Kidney epithelial cell (primary cell): ENCODE data around the gene NHLH2. TPM values are rescaled to one million over a fixed set of nuclear protein-coding genes. Genes with fewer than 3 reads are reported as not detected.

Experiments
- DNase-seq: peaks from one replicate; pipeline ENCODE4 v3.0.0-alpha.2; 2010; ENCODE audit warnings: low read depth
- H3K27me3 ChIP-seq: 2 replicates; pipeline ENCODE4 v1.6.0; 2011; ENCODE audit warnings: low read length; ENCODE audit not compliant: control insufficient read depth, insufficient read depth
- H3K36me3 ChIP-seq: 2 replicates; pipeline ENCODE4 v1.5.1; 2011; ENCODE audit warnings: low read length; ENCODE audit not compliant: control insufficient read depth, insufficient read depth
- H3K4me3 ChIP-seq: 2 replicates; pipeline ENCODE4 v1.5.1; 2011; ENCODE audit warnings: low read depth, mild to moderate bottlenecking, control low read depth, low read length
- total RNA-seq: library from RNA; depleted of rRNA; stranded (reverse); fragments of >200 nt; gene quantifications from 2 replicates; pipeline ENCODE4 v1.2.3, GENCODE V29; 2015
- TF ChIP-seq, protein P1 (sequence below): IDR thresholded peaks from 2 replicates; pipeline ENCODE4 v1.5.1; 2011; ENCODE audit warnings: mild to moderate bottlenecking, moderate library complexity, low read length, control low read depth, inconsistent platforms; ENCODE audit not compliant: insufficient read depth, poor library complexity, severe bottlenecking

Gene NHLH2
- total RNA-seq, 1 donor from 2014 or later: 0.38 TPM

DNA sequence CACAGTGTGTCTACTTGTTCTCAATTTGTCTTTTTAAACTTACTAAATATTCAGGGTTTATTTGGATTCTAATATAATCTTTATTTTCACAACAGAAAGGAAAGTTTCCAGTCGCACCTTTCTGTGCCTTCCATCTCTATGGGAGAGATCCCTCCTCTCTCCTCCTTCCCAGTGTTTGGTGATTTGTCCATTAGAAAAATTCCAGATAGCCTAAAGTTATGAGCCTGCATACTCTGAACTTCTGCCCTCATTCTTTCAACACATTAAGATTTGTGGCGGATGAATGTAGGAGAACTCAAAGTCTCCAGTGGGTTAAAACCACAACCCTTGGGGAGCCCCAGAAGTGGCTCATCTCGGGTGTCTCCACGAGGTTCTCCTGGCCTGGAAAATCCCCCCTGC lies 3.6 kb downstream of the NHLH2 start:
- Histone ChIP-seq H3K27me3 (peaks cover 47% of the 10 kb centered on the region), H3K36me3 (no peaks in the 10 kb centered on the region), H3K4me3 (no peak overlapping the region)
- TF ChIP-seq, protein P1, sequence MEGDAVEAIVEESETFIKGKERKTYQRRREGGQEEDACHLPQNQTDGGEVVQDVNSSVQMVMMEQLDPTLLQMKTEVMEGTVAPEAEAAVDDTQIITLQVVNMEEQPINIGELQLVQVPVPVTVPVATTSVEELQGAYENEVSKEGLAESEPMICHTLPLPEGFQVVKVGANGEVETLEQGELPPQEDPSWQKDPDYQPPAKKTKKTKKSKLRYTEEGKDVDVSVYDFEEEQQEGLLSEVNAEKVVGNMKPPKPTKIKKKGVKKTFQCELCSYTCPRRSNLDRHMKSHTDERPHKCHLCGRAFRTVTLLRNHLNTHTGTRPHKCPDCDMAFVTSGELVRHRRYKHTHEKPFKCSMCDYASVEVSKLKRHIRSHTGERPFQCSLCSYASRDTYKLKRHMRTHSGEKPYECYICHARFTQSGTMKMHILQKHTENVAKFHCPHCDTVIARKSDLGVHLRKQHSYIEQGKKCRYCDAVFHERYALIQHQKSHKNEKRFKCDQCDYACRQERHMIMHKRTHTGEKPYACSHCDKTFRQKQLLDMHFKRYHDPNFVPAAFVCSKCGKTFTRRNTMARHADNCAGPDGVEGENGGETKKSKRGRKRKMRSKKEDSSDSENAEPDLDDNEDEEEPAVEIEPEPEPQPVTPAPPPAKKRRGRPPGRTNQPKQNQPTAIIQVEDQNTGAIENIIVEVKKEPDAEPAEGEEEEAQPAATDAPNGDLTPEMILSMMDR: no peak
- no peak for DNase-seq

DNA sequence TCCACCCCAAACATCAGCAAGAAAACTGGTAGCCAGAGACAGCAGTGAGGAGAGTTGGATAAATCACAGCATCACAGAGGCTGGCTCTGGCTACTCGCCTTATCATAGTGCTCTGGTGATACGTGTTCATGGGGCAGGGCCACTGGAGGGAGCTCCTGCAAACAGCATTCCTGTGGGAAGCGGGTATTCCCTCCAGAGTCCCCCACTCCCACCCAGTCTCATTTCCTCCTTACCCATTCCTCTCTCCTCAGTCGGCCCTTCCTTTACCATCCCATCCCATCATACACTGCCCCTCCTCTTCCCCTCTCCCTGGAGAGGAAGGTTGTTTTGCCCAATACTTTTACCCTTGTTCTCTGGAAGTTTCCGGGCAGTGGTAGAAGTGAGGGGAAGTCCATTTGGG lies 7.1 kb downstream of the NHLH2 start:
- TF ChIP-seq, protein P1: no peak
- H3K36me3 ChIP-seq: no peaks in the 10 kb centered on the region
- no peak for DNase-seq
- H3K4me3 ChIP-seq: no peak overlapping the region
- H3K27me3 ChIP-seq: peaks cover 22% of the 10 kb centered on the region

DNA sequence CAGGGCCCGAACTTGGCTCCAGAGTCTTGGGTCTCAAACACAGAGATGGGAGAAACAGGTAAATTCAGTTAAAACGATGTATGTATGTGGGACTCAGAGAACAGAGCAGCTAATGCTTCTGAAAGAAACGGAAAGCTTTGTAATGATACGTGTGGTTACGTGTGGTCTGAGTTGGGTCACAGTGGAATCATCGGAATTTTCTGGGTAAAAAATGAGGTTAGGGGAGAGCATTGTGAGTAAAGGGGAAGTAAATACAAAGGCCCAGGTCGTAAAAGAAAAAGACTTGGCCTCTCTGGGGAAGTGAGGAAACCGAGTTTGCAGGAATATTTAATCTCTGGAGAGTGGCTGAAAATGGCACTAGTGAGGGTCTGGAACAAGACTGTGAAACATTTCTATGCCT lies 8.3 kb downstream of the NHLH2 start:
- TF ChIP-seq, protein P1: no peak
- H3K36me3 ChIP-seq: no peaks in the 10 kb centered on the region
- H3K27me3 ChIP-seq: peaks cover 18% of the 10 kb centered on the region
- no peak overlapping the region for H3K4me3 ChIP-seq
- DNase-seq: no peak

DNA sequence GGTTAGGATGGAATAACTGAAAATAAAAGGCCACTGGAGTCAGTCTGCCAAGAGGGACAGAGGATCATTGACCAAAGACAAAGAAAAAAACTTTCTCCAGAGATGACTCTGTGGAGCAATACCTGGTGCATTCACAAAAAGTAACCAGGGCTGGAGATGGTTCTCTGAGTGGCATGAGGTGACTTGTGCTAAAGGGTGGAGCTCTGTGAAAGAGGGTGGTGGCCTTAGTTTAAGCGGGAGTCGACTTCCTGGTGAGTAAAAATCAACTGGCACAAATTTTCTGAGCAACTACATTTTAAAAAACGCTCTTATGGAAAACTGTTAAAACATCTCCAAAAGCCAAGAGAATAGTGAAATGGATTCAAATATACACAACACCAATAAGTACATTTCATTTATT lies 10.0 kb downstream of the NHLH2 start:
- TF ChIP-seq, protein P1: no peak
- no peaks in the 10 kb centered on the region for H3K36me3 ChIP-seq
- no peak overlapping the region for H3K4me3 ChIP-seq
- peaks cover 20% of the 10 kb centered on the region for H3K27me3 ChIP-seq
- DNase-seq: no peak

DNA sequence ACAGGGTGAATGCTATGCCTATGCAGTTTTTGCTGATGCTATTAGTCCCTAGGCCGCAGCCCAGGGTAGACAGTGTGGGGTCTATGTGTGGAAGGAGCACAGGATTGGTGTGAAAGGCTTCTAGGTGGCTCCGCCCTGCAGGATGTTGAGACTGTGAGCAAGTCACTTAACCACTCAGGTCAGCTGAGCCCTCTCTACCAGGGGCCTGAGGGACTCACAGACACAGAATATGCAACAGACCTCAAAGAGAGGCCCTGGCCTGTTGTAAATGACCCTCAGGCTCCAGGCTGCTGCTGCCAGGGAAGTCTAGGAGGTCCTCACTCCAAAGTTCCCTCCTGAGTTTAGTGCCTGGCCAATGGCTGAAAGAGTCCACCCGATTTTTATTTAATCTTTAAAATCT lies 11.0 kb downstream of the NHLH2 start:
- Histone ChIP-seq H3K36me3 (no peaks in the 10 kb centered on the region), H3K4me3 (no peak overlapping the region), H3K27me3 (peaks cover 18% of the 10 kb centered on the region)
- DNase-seq: no peak
- TF ChIP-seq, protein P1: no peak

DNA sequence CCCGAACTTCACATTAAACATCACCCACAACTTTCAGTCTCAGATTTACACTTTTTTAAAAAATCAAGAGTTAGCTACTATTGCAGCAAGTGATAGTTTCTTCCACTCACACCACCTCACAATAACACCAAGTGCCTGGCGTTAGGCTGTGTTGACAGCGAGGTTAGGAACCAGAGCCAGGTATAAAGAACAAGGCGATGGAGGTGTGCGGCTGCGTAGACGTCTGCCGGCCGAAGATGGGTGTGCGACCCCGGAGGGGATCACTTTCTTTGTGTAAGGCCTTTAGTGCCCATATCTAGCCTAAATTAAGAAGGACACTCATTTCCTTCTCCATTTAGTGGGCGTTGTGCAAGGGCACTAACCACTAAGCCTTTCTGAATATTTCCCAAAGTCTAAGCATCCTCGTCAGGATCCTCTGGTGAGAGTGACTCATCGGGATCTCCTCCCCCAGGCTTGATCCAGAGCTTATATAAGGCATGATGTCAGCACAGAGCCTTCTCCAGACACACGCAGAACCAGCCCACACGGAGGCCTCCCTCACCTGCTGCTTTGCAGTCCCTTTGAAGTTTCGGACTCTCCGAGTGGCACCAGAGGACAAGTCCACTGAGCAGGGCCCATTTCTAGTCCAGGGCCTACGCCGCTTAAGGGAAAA lies 11.8 kb downstream of the NHLH2 start:
- Histone ChIP-seq H3K27me3 (peaks cover 18% of the 10 kb centered on the region), H3K36me3 (no peaks in the 10 kb centered on the region), H3K4me3 (peak overlapping the region; percentile 47)
- peak; percentile 62 for DNase-seq
- TF ChIP-seq, protein P1: no peak
